Endodermal cell (in vitro differentiated cells): ENCODE data around the gene MARCHF10. TPM values are rescaled to one million over a fixed set of nuclear protein-coding genes. Genes with fewer than 3 reads are reported as not detected.
A peak's percentile ranks its signal among the peaks of the same experiment; 100 is the strongest.

Experiments
- DNase-seq: peaks from one replicate; pipeline ENCODE4 v3.0.0-alpha.2; 2017
- H3K27ac ChIP-seq: 2 replicates; pipeline ENCODE4 v1.5.1; 2013; ENCODE audit warnings: mild to moderate bottlenecking, low read depth, low read length, moderate library complexity
- H3K27me3 ChIP-seq: 2 replicates; pipeline ENCODE4 v1.6.1; 2013; ENCODE audit warnings: mild to moderate bottlenecking, low read length, moderate library complexity; ENCODE audit not compliant: insufficient read depth, control insufficient read depth, poor library complexity, severe bottlenecking
- H3K36me3 ChIP-seq: 2 replicates; pipeline ENCODE4 v1.7.0; 2013; ENCODE audit warnings: mild to moderate bottlenecking, low read length, moderate library complexity; ENCODE audit not compliant: control insufficient read depth, insufficient read depth
- H3K4me1 ChIP-seq: one replicate; pipeline ENCODE4 v1.7.0; 2013; ENCODE audit warnings: low read length; ENCODE audit not compliant: control insufficient read depth, insufficient read depth
- H3K4me3 ChIP-seq: 2 replicates; pipeline ENCODE4 v1.5.1; 2013; ENCODE audit warnings: mild to moderate bottlenecking, low read length, moderate library complexity
- H3K9ac ChIP-seq: 2 replicates; pipeline ENCODE4 v1.6.1; 2013; ENCODE audit warnings: mild to moderate bottlenecking, low read length, moderate library complexity; ENCODE audit not compliant: poor library complexity, severe bottlenecking; ENCODE audit errors: extremely low read depth
- H3K9me3 ChIP-seq: 2 replicates; pipeline ENCODE4 v1.6.1; 2013; ENCODE audit warnings: mild to moderate bottlenecking, low read length, moderate library complexity; ENCODE audit not compliant: control insufficient read depth
- H3K27ac Mint-ChIP-seq: 2 replicates; pipeline ENCODE4 v1.8.0; 2020; ENCODE audit warnings: mixed read lengths
- H3K27me3 Mint-ChIP-seq: 2 replicates; pipeline ENCODE4 v1.8.0; 2021; ENCODE audit warnings: mild to moderate bottlenecking, mixed read lengths; ENCODE audit not compliant: insufficient read depth
- H3K36me3 Mint-ChIP-seq: 2 replicates; pipeline ENCODE4 v1.8.0; 2020; ENCODE audit warnings: low read depth, mixed read lengths
- H3K4me1 Mint-ChIP-seq: 2 replicates; pipeline ENCODE4 v1.8.0; 2020; ENCODE audit warnings: mixed read lengths
- H3K4me3 Mint-ChIP-seq: 2 replicates; pipeline ENCODE4 v1.8.0; 2020; ENCODE audit warnings: mild to moderate bottlenecking, moderate library complexity, mixed read lengths
- H3K9me3 Mint-ChIP-seq: 2 replicates; pipeline ENCODE4 v1.8.0; 2020; ENCODE audit warnings: mild to moderate bottlenecking, mixed read lengths
- WGBS, 2 experiments: methylation state at CpG; one replicate each; pipeline versions ENCODE4 v1.1.5 to v1.1.7; 2013; ENCODE audit warnings: missing lambda C conversion rate in 2 of 2, mixed read lengths in 1 of 2; ENCODE audit not compliant: insufficient coverage in 1 of 2, insufficient read length in 1 of 2; 5-methylcytosine and 5-hydroxymethylcytosine counted together
- total RNA-seq, 2 donors: library from RNA; stranded (reverse); fragmentation: NEBNext Ultra II Directional in 1 of 2; extraction: Animal tissue kit (Norgen Biotek cat#: 25700) in 1 of 2; gene quantifications; 2 replicates in 1 of 2; 3 replicates in 1 of 2; pipeline ENCODE4 v1.2.1, GENCODE V29; 2021
- TF ChIP-seq, protein P1 (sequence below): fragments of 200-600 bp; sonication (generic); conservative IDR thresholded peaks from 2 replicates; pipeline ENCODE4 v1.5.0; 2021; ENCODE audit warnings: antibody characterized with exemption, mild to moderate bottlenecking

The MARCHF10 gene
- total RNA-seq, 2 donors from 2014 or later = 0.57 to 1.7 TPM

DNA sequence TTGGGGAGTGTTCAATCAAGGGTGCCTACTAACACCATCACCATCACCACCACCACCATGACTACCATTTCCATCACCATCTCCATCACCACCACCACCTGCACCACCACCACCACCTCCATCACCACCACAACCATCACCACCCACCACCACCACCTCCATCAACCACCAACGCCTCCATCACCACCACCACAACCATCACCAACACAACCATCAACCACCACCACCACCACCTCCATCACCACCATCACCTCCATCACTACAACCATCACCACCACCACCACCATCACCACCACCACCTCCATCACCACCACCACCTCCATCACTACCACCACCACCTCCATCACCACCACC is 15.7 kb downstream of the MARCHF10 start:
- WGBS, 2 experiments = 100% methylated on average over 1 of the region's 1 CpG; no CpG with 5 or more reads in 1 of the 2 experiments
- TF ChIP-seq, protein P1, sequence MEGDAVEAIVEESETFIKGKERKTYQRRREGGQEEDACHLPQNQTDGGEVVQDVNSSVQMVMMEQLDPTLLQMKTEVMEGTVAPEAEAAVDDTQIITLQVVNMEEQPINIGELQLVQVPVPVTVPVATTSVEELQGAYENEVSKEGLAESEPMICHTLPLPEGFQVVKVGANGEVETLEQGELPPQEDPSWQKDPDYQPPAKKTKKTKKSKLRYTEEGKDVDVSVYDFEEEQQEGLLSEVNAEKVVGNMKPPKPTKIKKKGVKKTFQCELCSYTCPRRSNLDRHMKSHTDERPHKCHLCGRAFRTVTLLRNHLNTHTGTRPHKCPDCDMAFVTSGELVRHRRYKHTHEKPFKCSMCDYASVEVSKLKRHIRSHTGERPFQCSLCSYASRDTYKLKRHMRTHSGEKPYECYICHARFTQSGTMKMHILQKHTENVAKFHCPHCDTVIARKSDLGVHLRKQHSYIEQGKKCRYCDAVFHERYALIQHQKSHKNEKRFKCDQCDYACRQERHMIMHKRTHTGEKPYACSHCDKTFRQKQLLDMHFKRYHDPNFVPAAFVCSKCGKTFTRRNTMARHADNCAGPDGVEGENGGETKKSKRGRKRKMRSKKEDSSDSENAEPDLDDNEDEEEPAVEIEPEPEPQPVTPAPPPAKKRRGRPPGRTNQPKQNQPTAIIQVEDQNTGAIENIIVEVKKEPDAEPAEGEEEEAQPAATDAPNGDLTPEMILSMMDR = no peak
- no peak overlapping the region for H3K27ac ChIP-seq

DNA sequence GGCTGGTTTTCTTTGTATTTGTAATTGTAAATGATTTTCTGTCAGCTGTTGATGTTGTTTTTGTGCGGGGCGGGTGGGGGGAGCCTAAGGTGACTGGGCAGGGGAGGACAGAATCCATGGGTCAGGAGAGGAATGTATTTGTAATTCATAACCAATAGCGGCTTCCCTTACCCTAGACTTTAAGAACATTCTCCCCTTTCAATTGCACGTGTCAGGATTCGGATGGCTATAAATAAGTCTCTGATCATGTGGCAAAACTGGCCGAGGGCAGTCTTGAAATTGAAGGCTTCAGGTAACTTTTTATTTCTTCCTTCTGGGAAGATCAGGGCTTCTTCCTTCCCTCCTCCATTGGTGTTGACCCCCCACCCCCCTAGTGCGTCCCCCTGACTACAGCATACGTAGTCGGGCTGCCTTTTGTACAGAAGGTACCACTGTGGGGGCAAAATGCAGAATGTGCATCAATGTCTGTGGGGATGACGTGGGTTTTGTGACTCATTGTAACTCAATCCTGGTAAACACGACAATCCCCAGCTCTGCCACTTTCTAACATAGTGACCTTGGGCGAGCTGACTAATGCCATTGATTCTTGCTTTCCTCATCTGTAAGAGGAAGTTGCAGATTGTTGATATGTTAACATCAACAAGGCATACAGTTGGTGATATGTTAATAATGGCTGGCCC is 16.2 kb downstream of the MARCHF10 start:
- H3K27ac Mint-ChIP-seq = no peak overlapping the region
- no peak overlapping the region for H3K9ac ChIP-seq

More for the DNA sequence above, 15.7 kb downstream of the MARCHF10 start:
- H3K9me3 ChIP-seq = no peaks in the 10 kb centered on the region
- no peaks in the 10 kb centered on the region for H3K4me1 ChIP-seq
- Mint-ChIP-seq H3K9me3 (no peaks in the 10 kb centered on the region), H3K27me3 (no peaks in the 10 kb centered on the region), H3K27ac (no peak overlapping the region), H3K4me3 (no peak overlapping the region), H3K4me1 (no peaks in the 10 kb centered on the region), H3K36me3 (no peaks in the 10 kb centered on the region)
- no peaks in the 10 kb centered on the region for H3K36me3 ChIP-seq
- H3K9ac ChIP-seq = no peak overlapping the region
- DNase-seq = peak; percentile 29
- H3K27me3 ChIP-seq = no peaks in the 10 kb centered on the region
- no peak overlapping the region for H3K4me3 ChIP-seq

DNA sequence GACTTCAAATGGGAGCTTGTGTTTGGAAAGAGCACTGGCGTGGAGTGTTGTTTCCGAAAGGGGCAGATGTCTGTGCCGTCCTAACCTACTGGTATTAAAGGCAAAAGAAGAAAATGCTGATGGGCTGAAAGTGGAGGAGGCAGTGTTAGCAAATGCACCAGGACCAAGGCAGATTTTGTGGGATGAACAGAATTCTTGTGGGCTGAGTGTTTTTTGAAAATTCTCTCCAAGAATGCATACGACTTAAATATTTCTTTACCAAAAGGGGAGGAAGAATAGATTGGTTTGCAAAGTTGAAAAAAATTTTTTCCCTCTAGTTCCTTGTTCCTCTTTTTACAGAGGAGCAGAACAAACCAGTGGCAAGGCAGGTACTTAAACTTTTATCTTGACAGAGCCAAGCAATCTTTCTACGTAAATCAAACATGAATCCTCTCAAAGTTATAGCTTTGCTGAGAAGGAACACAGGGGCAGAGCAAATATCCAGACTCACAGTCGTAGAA is 16.8 kb downstream of the MARCHF10 start:
- Histone ChIP-seq H3K36me3 (no peaks in the 10 kb centered on the region), H3K4me1 (no peaks in the 10 kb centered on the region), H3K27ac (no peak overlapping the region), H3K4me3 (no peak overlapping the region), H3K27me3 (no peaks in the 10 kb centered on the region), H3K9ac (no peak overlapping the region), H3K9me3 (no peaks in the 10 kb centered on the region)
- DNase-seq = peak; percentile 28
- 89 to 98% methylated on average over 6 of the region's 6 CpGs for WGBS, 2 experiments
- Mint-ChIP-seq H3K9me3 (no peaks in the 10 kb centered on the region), H3K27me3 (no peaks in the 10 kb centered on the region), H3K36me3 (no peaks in the 10 kb centered on the region), H3K4me1 (no peaks in the 10 kb centered on the region), H3K27ac (no peak overlapping the region), H3K4me3 (no peak overlapping the region)
- TF ChIP-seq, protein P1 = no peak

More for the DNA sequence above, 16.2 kb downstream of the MARCHF10 start:
- peak; percentile 24 for DNase-seq
- TF ChIP-seq, protein P1 = no peak
- H3K4me1 Mint-ChIP-seq = no peaks in the 10 kb centered on the region
- H3K9me3 ChIP-seq = no peaks in the 10 kb centered on the region
- WGBS, 2 experiments = 88 to 92% methylated on average over 4 to 11 of the region's 12 CpGs
- H3K27me3 ChIP-seq = no peaks in the 10 kb centered on the region
- H3K4me3 Mint-ChIP-seq = no peak overlapping the region
- H3K27me3 Mint-ChIP-seq = no peaks in the 10 kb centered on the region
- no peak overlapping the region for H3K27ac ChIP-seq
- no peaks in the 10 kb centered on the region for H3K36me3 ChIP-seq
- H3K36me3 Mint-ChIP-seq = no peaks in the 10 kb centered on the region
- no peaks in the 10 kb centered on the region for H3K9me3 Mint-ChIP-seq
- no peaks in the 10 kb centered on the region for H3K4me1 ChIP-seq
- no peak overlapping the region for H3K4me3 ChIP-seq
